Astrocyte of the cerebellum (primary cell): ENCODE measurements around the gene S100A14.
A peak's percentile ranks its signal among the peaks of the same experiment; 100 is the strongest.

Experiments
- DNase-seq: peaks from one replicate; pipeline ENCODE4 v3.0.0-alpha.2; 2011; ENCODE audit warnings: low read depth
- H3K4me3 ChIP-seq: 2 replicates; pipeline ENCODE4 v1.5.1; 2011; ENCODE audit warnings: mild to moderate bottlenecking, low read depth, low read length, moderate library complexity
- CTCF ChIP-seq: IDR thresholded peaks from 2 replicates; pipeline ENCODE4 v1.5.1; 2012; ENCODE audit warnings: low read length, low read depth, moderate library complexity, mild to moderate bottlenecking; ENCODE audit errors: missing control alignments
- in situ Hi-C: cut with HindIII; loops from 2 replicates; pipeline ENCODE4 v1.10.0; 2017; ENCODE audit warnings: low sequenced_read_pairs

S100A14 gene

GRCh38 chr1:153616917-153617311, 789 bp upstream of the S100A14 start:
- H3K4me3 ChIP-seq: no peak overlapping the region
- TF ChIP-seq CTCF: no peak
- no peak for DNase-seq
- in situ Hi-C loops: no loop called here

DNA sequence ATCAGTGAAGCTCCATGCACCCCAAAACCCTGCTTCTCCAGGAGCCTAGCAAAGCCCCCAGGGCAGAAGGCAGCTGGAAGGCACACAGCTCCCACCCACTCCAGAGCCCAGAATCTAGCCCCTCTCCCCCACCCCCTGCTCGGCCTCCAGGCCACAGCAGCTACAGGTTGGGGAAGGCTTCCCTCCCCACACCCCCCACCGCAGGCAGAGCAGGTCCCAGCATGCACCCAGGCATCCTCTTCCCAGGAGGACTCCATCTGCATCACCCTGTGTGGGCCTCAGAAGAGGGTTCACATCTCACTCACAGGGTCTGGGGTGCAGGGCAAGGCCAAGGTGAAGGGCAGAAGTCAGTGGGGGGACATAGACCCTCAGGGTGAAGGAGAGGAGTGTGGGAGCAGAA, 719 bp downstream of the S100A14 start:
- no peak overlapping the region for H3K4me3 ChIP-seq
- TF ChIP-seq CTCF: no peak
- DNase-seq: no peak
- in situ Hi-C loops: no loop called here

GRCh38 chr1:153614906-153615305, 1.2 kb downstream of the S100A14 start:
- in situ Hi-C loops: no loop called here

DNA sequence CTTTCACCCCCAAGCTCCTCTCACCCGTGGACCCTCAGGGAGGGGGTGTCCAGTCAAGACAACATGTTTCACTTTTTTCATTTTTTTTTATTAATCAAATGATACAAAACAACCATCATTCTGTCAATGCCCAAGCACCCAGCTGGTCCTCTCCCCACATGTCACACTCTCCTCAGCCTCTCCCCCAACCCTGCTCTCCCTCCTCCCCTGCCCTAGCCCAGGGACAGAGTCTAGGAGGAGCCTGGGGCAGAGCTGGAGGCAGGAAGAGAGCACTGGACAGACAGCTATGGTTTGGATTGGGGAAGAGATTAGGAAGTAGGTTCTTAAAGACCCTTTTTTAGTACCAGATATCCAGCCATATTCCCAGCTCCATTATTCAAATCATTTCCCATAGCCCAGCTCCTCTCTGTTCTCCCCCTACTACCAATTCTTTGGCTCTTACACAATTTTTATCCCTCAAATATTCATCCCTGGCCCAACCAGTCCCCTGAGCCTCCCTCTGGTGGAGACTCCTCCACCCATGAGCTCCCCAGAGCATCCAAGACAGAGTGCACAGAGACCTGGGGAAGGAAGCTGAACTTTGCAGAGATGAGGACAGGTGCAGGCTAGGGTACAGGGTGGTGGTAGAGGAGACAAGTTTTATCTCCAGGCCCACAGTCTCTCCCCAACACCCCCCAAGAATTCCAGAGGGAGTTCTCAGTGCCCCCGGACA, 1.8 kb downstream of the S100A14 start:
- DNase-seq: no peak
- H3K4me3 ChIP-seq: no peak overlapping the region
- in situ Hi-C loops: no loop called here
- TF ChIP-seq CTCF: peak; percentile 26

More at GRCh38 chr1:153614906-153615305, 1.2 kb downstream of the S100A14 start:
- DNase-seq: no peak
- H3K4me3 ChIP-seq: no peak overlapping the region
- TF ChIP-seq CTCF: no peak

DNA sequence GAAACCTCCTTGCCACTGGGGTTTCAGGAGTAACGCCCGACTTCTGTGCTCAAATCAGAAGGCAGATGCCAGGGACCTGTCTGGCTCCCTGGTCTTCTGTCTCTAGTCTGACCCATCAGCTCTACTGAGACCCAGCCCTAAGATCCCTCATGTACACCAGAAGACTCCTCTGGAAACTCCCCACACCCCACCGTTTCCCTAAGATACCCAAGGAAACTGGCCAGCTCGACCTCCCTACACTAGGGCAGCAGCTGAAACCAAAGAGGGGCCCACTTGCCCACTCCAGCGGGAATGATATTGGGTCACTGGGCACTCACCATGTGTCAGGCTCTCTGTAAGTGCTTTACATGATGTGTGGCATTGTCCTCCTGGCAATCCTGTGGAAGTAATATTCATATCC, 2.7 kb downstream of the S100A14 start:
- in situ Hi-C loops: no loop called here
- peak overlapping the region; percentile 72 for H3K4me3 ChIP-seq
- TF ChIP-seq CTCF: no peak
- no peak for DNase-seq

- no peak for TF ChIP-seq CTCF
- in situ Hi-C loops: no loop called here
- no peak for DNase-seq
- H3K4me3 ChIP-seq: peak within 1 kb of the TSS; percentile 72
Measured at GRCh38 chr1:153612755-153613331, 3.3 kb downstream of the S100A14 start, which contains the start of gene S100A16. TSS of gene S100A16 (minus strand) at chr1:153613137. CDS start at chr1:153608151, 4,986 bp downstream.
